ENCODE measurements around the gene SLC35B4. TPM values are rescaled to one million over a fixed set of nuclear protein-coding genes. Genes with fewer than 3 reads are reported as not detected.

The SLC35B4 gene
- 10 to 100 TPM; 12.6 to 14.0 (median 13.5) TPM for total RNA-seq
- 9.8 TPM for total RNA-seq (2013)
- total RNA-seq = 12.4 to 60.2 (median 22.2) reads per million in 29 experiments

GRCh38 chr7:134316539-134317344 lies at the start of gene SLC35B4:
Gene SLC35B4, minus strand, starts transcription at chr7:134316930. Its CDS starts 179 bp downstream, at chr7:134316751.
- peaks cover 16 to 24% (median 20%) of the 10 kb centered on the region in 3 donors for H3K4me1 Mint-ChIP-seq
- Histone ChIP-seq H3K4me3 (ENCODE audit: control insufficient read depth in 1 of 2, extremely low read depth in 1 of 2, low read length in 1 of 2) (peak within 1 kb of the TSS; percentile 86 to 94), H3K27me3 (replicated peaks in 1 of 2; ENCODE audit: control insufficient read depth in 2 of 2, extremely low read depth in 1 of 2, insufficient read depth in 2 of 2, low read length in 1 of 2) (no peaks in the 10 kb centered on the region), H3K36me3 (ENCODE audit: control insufficient read depth in 2 of 2, extremely low read depth in 1 of 2, insufficient read depth in 1 of 2, low read length in 1 of 2) (no peaks in the 10 kb centered on the region), H3K9me3 (no peaks in the 10 kb centered on the region), H3K4me1 (ENCODE audit: control insufficient read depth in 1 of 2, extremely low read depth in 1 of 2, insufficient read depth in 2 of 2, low read length in 2 of 2) (peaks cover 12 to 15% of the 10 kb centered on the region in 2 experiments), H3K27ac (ENCODE audit: low read length) (peak within 1 kb of the TSS; percentile 49)
- H3K27me3 Mint-ChIP-seq = peaks cover 0 to 6% of the 10 kb centered on the region in 2 donors
- peaks cover 4% of the 10 kb centered on the region for H3K36me3 Mint-ChIP-seq
- DNase-seq (peak; percentile 88 to 97 (median 93)), ATAC-seq (replicated peaks in 1 of 4) (peak; percentile 98 to 99 (median 98))
- ChIA-PET POLR2A (no interaction called here), CTCF (interaction anchor here (0.5 to 1.9 kb wide), 9 partner anchors 12 to 1234 kb away, joined by 3 to 7 read pairs (median 4); partner anchors contain the start of genes AKR1B1 (in 1 of the 2) and CHCHD3 (in 1 of the 2))
- peak within 1 kb of the TSS; percentile 84 to 91 for H3K27ac Mint-ChIP-seq
- peak within 1 kb of the TSS; percentile 91 to 96 (median 95) for H3K4me3 Mint-ChIP-seq
- no peaks in the 10 kb centered on the region for H3K9me3 Mint-ChIP-seq
- under 1% methylated on average over 61 of the region's 69 CpGs for WGBS (ENCODE audit: insufficient coverage)

- no peaks in the 10 kb centered on the region for H3K36me3 Mint-ChIP-seq
- peaks cover 16 to 38% of the 10 kb centered on the region in 2 donors for H3K27me3 Mint-ChIP-seq
- H3K36me3 ChIP-seq (ENCODE audit: control insufficient read depth in 2 of 2, extremely low read depth in 1 of 2, insufficient read depth in 1 of 2, low read length in 1 of 2) = no peaks in the 10 kb centered on the region
- DNase-seq (no peak), ATAC-seq (replicated peaks in 1 of 4) (no peak)
- POLR2A ChIA-PET = no interaction called here
- H3K4me3 ChIP-seq (ENCODE audit: control insufficient read depth in 1 of 2, extremely low read depth in 1 of 2, low read length in 1 of 2) = no peak overlapping the region
- 80% methylated on average over 1 of the region's 1 CpG for WGBS (ENCODE audit: insufficient coverage)
- no peaks in the 10 kb centered on the region for H3K4me1 Mint-ChIP-seq
- H3K9me3 ChIP-seq = no peaks in the 10 kb centered on the region
- H3K4me1 ChIP-seq (ENCODE audit: control insufficient read depth in 1 of 2, extremely low read depth in 1 of 2, insufficient read depth in 2 of 2, low read length in 2 of 2) = no peaks in the 10 kb centered on the region
- H3K9me3 Mint-ChIP-seq = no peaks in the 10 kb centered on the region
- H3K27ac ChIP-seq (ENCODE audit: low read length) = no peak overlapping the region
- CTCF ChIA-PET = no interaction called here
- H3K27me3 ChIP-seq (replicated peaks in 1 of 2; ENCODE audit: control insufficient read depth in 2 of 2, extremely low read depth in 1 of 2, insufficient read depth in 2 of 2, low read length in 1 of 2) = peaks cover 0 to 12% of the 10 kb centered on the region in 2 experiments
- no peak overlapping the region for H3K27ac Mint-ChIP-seq
- H3K4me3 Mint-ChIP-seq = no peak overlapping the region
Measured at GRCh38 chr7:134366481-134366880, 49.8 kb upstream of the SLC35B4 start.

- Mint-ChIP-seq H3K36me3 (no peaks in the 10 kb centered on the region), H3K27me3 (peaks cover 13 to 38% of the 10 kb centered on the region in 2 donors), H3K4me3 (no peak overlapping the region), H3K9me3 (no peaks in the 10 kb centered on the region), H3K27ac (no peak overlapping the region), H3K4me1 (no peaks in the 10 kb centered on the region)
- Histone ChIP-seq H3K27me3 (replicated peaks in 1 of 2; ENCODE audit: control insufficient read depth in 2 of 2, extremely low read depth in 1 of 2, insufficient read depth in 2 of 2, low read length in 1 of 2) (peaks cover 0 to 10% of the 10 kb centered on the region in 2 experiments), H3K9me3 (no peaks in the 10 kb centered on the region), H3K4me1 (ENCODE audit: control insufficient read depth in 1 of 2, extremely low read depth in 1 of 2, insufficient read depth in 2 of 2, low read length in 2 of 2) (no peaks in the 10 kb centered on the region), H3K27ac (ENCODE audit: low read length) (no peak overlapping the region), H3K36me3 (ENCODE audit: control insufficient read depth in 2 of 2, extremely low read depth in 1 of 2, insufficient read depth in 1 of 2, low read length in 1 of 2) (no peaks in the 10 kb centered on the region), H3K4me3 (ENCODE audit: control insufficient read depth in 1 of 2, extremely low read depth in 1 of 2, low read length in 1 of 2) (no peak overlapping the region)
- ATAC-seq (replicated peaks in 1 of 4) (no peak), DNase-seq (no peak)
- 71% methylated on average over 1 of the region's 6 CpGs for WGBS (ENCODE audit: insufficient coverage)
- ChIA-PET CTCF (no interaction called here), POLR2A (no interaction called here)
Measured at GRCh38 chr7:134365341-134366054, 48.8 kb upstream of the SLC35B4 start.

GRCh38 chr7:134364619-134365037 lies 47.9 kb upstream of the SLC35B4 start:
- Histone ChIP-seq H3K36me3 (ENCODE audit: control insufficient read depth in 2 of 2, extremely low read depth in 1 of 2, insufficient read depth in 1 of 2, low read length in 1 of 2) (no peaks in the 10 kb centered on the region), H3K27me3 (replicated peaks in 1 of 2; ENCODE audit: control insufficient read depth in 2 of 2, extremely low read depth in 1 of 2, insufficient read depth in 2 of 2, low read length in 1 of 2) (peaks cover 0 to 13% of the 10 kb centered on the region in 2 experiments), H3K4me3 (ENCODE audit: control insufficient read depth in 1 of 2, extremely low read depth in 1 of 2, low read length in 1 of 2) (no peak overlapping the region), H3K4me1 (ENCODE audit: control insufficient read depth in 1 of 2, extremely low read depth in 1 of 2, insufficient read depth in 2 of 2, low read length in 2 of 2) (no peaks in the 10 kb centered on the region), H3K27ac (ENCODE audit: low read length) (no peak overlapping the region), H3K9me3 (no peaks in the 10 kb centered on the region)
- DNase-seq (no peak), ATAC-seq (replicated peaks in 1 of 4) (no peak)
- no peaks in the 10 kb centered on the region for H3K36me3 Mint-ChIP-seq
- H3K27ac Mint-ChIP-seq = no peak overlapping the region
- POLR2A ChIA-PET = no interaction called here
- no peak overlapping the region for H3K4me3 Mint-ChIP-seq
- no peaks in the 10 kb centered on the region for H3K4me1 Mint-ChIP-seq
- no peaks in the 10 kb centered on the region for H3K9me3 Mint-ChIP-seq
- CTCF ChIA-PET = no interaction called here
- peaks cover 7 to 30% of the 10 kb centered on the region in 2 donors for H3K27me3 Mint-ChIP-seq

- Mint-ChIP-seq H3K4me1 (peaks cover 0 to 2% (median 1%) of the 10 kb centered on the region in 3 donors), H3K27ac (no peak overlapping the region), H3K4me3 (no peak overlapping the region), H3K36me3 (no peaks in the 10 kb centered on the region), H3K9me3 (no peaks in the 10 kb centered on the region), H3K27me3 (peaks cover 6 to 24% of the 10 kb centered on the region in 2 donors)
- Histone ChIP-seq H3K36me3 (ENCODE audit: control insufficient read depth in 2 of 2, extremely low read depth in 1 of 2, insufficient read depth in 1 of 2, low read length in 1 of 2) (no peaks in the 10 kb centered on the region), H3K27me3 (replicated peaks in 1 of 2; ENCODE audit: control insufficient read depth in 2 of 2, extremely low read depth in 1 of 2, insufficient read depth in 2 of 2, low read length in 1 of 2) (peaks cover 0 to 13% of the 10 kb centered on the region in 2 experiments), H3K9me3 (no peaks in the 10 kb centered on the region), H3K4me3 (ENCODE audit: control insufficient read depth in 1 of 2, extremely low read depth in 1 of 2, low read length in 1 of 2) (no peak overlapping the region), H3K4me1 (ENCODE audit: control insufficient read depth in 1 of 2, extremely low read depth in 1 of 2, insufficient read depth in 2 of 2, low read length in 2 of 2) (no peaks in the 10 kb centered on the region), H3K27ac (ENCODE audit: low read length) (no peak overlapping the region)
- ATAC-seq (replicated peaks in 1 of 4) (no peak), DNase-seq (no peak)
- 57% methylated on average over 2 of the region's 8 CpGs for WGBS (ENCODE audit: insufficient coverage)
- ChIA-PET CTCF (no interaction called here), POLR2A (no interaction called here)
Measured at GRCh38 chr7:134362587-134363483, 46.1 kb upstream of the SLC35B4 start.

Measured in T-cell (primary cell).